DOHH2 (cell line): Measurements from ENCODE around the gene CALHM3.
"Not testable (repeated sequence)": the region's sequence is repeated elsewhere in the genome, so short reads cannot be mapped to it uniquely, and the experiment has no call there.

Experiments used
- H3F3A ChIP-seq: fragments of 200-600 bp; sonication (generic), shearing (Covaris generic); 2 replicates; pipeline ENCODE4 v1.6.0; 2016; ENCODE audit warnings: antibody characterized with exemption, mild to moderate bottlenecking; ENCODE audit not compliant: control insufficient read depth, insufficient read depth
- H3K27ac ChIP-seq: fragments of 200-600 bp; sonication (generic); 2 replicates; pipeline ENCODE4 v1.5.1; 2014; ENCODE audit warnings: low read depth, mild to moderate bottlenecking, low read length, moderate library complexity
- H3K27me3 ChIP-seq: fragments of 200-600 bp; sonication (generic); 2 replicates; pipeline ENCODE4 v1.6.1; 2014; ENCODE audit warnings: mild to moderate bottlenecking, low read length, mixed read lengths; ENCODE audit not compliant: control insufficient read depth
- H3K36me3 ChIP-seq: fragments of 200-600 bp; sonication (generic); 2 replicates; pipeline ENCODE4 v1.6.1; 2014; ENCODE audit warnings: mild to moderate bottlenecking, low read length, moderate library complexity, mixed read lengths; ENCODE audit not compliant: control insufficient read depth
- H3K4me1 ChIP-seq: fragments of 200-600 bp; sonication (generic); 2 replicates; pipeline ENCODE4 v1.6.1; 2014; ENCODE audit warnings: mild to moderate bottlenecking, low read length, mixed read lengths; ENCODE audit not compliant: control insufficient read depth
- H3K4me2 ChIP-seq: fragments of 200-600 bp; sonication (generic); 2 replicates; pipeline ENCODE4 v1.6.0; 2014; ENCODE audit warnings: mild to moderate bottlenecking, low read length, moderate library complexity
- H3K4me3 ChIP-seq: fragments of 200-600 bp; sonication (generic); 2 replicates; pipeline ENCODE4 v1.5.1; 2014; ENCODE audit warnings: mild to moderate bottlenecking, low read length, mixed read lengths
- H3K79me2 ChIP-seq: fragments of 200-600 bp; sonication (generic); 2 replicates; pipeline ENCODE4 v1.6.1; 2014; ENCODE audit warnings: mild to moderate bottlenecking, low read length, mixed read lengths; ENCODE audit not compliant: control insufficient read depth
- H3K9me2 ChIP-seq: fragments of 200-600 bp; sonication (generic); replicated peaks from 2 replicates; pipeline ENCODE4 v1.6.1; 2014; ENCODE audit warnings: mild to moderate bottlenecking, low read length, mixed read lengths; ENCODE audit not compliant: control insufficient read depth
- H3K9me3 ChIP-seq: fragments of 200-600 bp; sonication (generic); 2 replicates; pipeline ENCODE4 v1.6.1; 2014; ENCODE audit warnings: antibody characterized with exemption, low read length, mixed read lengths; ENCODE audit not compliant: control insufficient read depth, insufficient read depth
- H4K20me1 ChIP-seq: fragments of 200-600 bp; sonication (generic); 2 replicates; pipeline ENCODE4 v1.6.0; 2014; ENCODE audit warnings: low read depth, mild to moderate bottlenecking, antibody characterized with exemption, low read length, moderate library complexity; ENCODE audit not compliant: control insufficient read depth, insufficient read depth
- EZH2phosphoT487 ChIP-seq: fragments of 200-600 bp; sonication (generic); IDR thresholded peaks from 2 replicates; pipeline ENCODE4 v1.6.1; 2017; ENCODE audit warnings: borderline replicate concordance, mild to moderate bottlenecking, antibody characterized with exemption, low read length, moderate library complexity, mixed read lengths
- TF ChIP-seq, protein P1 (sequence below): fragments of 200-600 bp; sonication (generic); IDR thresholded peaks from one replicate; pipeline ENCODE4 v1.5.1; 2014; ENCODE audit warnings: antibody characterized with exemption, mild to moderate bottlenecking, low read depth, low read length; ENCODE audit not compliant: poor library complexity, severe bottlenecking

CALHM3 gene

DNA sequence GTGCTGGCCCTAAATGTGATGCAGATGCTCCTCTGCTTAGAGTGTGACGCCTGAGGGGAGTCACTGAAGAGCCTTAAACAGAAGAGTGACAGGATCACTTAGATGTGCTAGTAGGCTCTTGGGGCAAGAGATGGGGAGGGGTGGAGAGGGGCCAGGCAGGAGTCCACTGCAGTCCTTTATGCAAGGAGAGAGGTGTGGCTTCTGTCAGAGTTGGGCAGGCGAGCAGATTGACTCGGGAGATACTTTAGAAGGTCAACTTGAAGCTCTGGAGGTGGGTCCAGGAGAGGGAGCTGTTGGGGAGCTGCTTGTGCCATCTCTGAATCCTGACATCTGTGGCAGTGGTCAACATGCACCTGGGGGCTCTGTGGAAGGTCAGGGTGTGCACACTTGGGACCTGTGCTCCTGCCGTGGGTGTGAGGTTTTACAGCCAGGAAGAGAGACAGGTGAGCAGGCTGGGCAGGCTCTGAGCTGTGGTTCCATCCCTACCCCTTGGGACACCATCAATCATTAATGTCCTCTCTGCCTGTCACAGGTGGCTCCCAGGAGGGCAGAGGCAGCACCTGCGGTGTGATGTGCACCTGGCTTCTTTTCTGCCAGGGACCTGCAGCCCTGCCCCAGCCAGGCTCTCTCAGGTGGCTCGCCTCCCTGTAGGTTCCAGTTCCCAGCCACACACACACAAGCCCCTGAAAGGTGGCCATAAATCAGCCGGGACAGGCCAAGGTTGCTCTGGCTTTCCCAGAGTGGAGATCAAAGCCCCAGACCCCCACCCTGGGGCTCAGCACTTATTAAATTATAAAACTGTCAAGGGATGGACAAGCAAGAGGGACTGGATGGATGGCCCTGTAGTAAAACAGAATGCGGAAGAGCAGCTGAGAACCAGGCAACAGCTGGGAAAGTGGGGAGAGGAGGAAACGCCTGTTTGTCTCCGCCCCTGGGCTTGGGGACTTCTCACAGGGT, 28.5 kb upstream of the CALHM3 start:
- H3K9me2 ChIP-seq: no peaks in the 10 kb centered on the region
- TF ChIP-seq, protein P1, sequence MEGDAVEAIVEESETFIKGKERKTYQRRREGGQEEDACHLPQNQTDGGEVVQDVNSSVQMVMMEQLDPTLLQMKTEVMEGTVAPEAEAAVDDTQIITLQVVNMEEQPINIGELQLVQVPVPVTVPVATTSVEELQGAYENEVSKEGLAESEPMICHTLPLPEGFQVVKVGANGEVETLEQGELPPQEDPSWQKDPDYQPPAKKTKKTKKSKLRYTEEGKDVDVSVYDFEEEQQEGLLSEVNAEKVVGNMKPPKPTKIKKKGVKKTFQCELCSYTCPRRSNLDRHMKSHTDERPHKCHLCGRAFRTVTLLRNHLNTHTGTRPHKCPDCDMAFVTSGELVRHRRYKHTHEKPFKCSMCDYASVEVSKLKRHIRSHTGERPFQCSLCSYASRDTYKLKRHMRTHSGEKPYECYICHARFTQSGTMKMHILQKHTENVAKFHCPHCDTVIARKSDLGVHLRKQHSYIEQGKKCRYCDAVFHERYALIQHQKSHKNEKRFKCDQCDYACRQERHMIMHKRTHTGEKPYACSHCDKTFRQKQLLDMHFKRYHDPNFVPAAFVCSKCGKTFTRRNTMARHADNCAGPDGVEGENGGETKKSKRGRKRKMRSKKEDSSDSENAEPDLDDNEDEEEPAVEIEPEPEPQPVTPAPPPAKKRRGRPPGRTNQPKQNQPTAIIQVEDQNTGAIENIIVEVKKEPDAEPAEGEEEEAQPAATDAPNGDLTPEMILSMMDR: no peak
- no peak for TF ChIP-seq EZH2phosphoT487
- H3K27ac ChIP-seq: no peak overlapping the region
- H3F3A ChIP-seq: no peaks in the 10 kb centered on the region
- peaks cover 4% of the 10 kb centered on the region; the same call in 1 of the 2 replicates for H3K4me1 ChIP-seq
- H3K4me3 ChIP-seq: no peak overlapping the region
- H3K79me2 ChIP-seq: no peaks in the 10 kb centered on the region
- no peaks in the 10 kb centered on the region for H4K20me1 ChIP-seq
- H3K36me3 ChIP-seq: no peaks in the 10 kb centered on the region
- H3K9me3 ChIP-seq: no peaks in the 10 kb centered on the region
- H3K4me2 ChIP-seq: no peak overlapping the region
- H3K27me3 ChIP-seq: peaks cover 26% of the 10 kb centered on the region

DNA sequence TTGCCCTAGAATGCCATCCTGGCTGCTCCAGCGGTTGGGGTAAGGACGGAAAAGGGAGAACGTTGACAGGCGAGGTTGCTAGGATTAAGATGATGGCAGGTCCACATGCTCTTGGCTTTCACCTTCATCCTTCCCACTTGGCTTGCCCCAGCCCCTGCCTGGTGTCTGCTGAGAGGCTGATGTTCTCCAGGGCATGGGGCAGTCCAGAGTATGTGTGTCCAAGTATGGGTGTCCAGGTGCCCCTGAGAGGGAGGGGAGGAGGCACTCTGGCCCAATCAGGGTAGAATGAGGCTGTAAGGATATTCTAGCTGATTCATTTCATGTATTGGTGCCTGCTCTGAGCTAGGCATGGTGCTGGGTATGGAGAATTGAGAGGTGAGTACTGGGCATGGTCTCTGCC, 27.0 kb upstream of the CALHM3 start:
- H3K9me2 ChIP-seq: no peaks in the 10 kb centered on the region
- peaks cover 29% of the 10 kb centered on the region for H3K27me3 ChIP-seq
- H3K36me3 ChIP-seq: no peaks in the 10 kb centered on the region
- H3K9me3 ChIP-seq: no peaks in the 10 kb centered on the region
- TF ChIP-seq, protein P1: no peak
- TF ChIP-seq EZH2phosphoT487: no peak
- no peak overlapping the region for H3K4me2 ChIP-seq
- H4K20me1 ChIP-seq: no peaks in the 10 kb centered on the region
- no peaks in the 10 kb centered on the region for H3F3A ChIP-seq
- H3K4me1 ChIP-seq: peaks cover 4% of the 10 kb centered on the region; the same call in 1 of the 2 replicates
- no peaks in the 10 kb centered on the region for H3K79me2 ChIP-seq
- no peak overlapping the region for H3K4me3 ChIP-seq
- no peak overlapping the region for H3K27ac ChIP-seq

DNA sequence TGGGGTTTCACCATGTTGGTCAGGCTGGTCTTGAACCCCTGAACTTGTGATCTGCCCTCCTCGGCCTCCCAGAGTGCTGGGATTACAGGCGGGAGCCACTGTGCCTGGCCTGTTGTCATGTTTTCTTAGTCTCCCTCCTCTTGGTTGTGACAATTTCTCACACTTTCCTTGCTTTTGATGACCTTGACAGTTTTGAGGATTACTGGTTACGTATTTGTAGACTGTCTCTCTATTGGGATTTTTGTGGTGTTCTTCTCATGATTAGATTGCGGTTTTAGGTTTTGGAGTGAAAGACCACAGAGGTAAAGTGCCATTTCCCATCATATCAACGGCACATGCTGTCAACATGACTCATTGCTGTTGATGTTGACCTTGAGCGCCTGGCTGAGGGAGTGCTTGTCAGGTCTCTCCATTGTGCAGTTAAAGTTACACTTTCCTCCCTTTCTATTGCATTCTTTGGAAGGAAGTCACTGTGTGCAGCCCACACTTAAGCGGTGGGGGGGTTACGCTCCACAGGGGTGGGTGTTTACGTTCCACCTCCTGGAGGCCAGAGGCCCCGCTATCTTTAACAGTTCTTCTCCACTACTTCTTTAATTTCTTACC, 25.2 kb upstream of the CALHM3 start:
- H3K4me2 ChIP-seq: no peak overlapping the region
- peaks cover 44% of the 10 kb centered on the region for H3K27me3 ChIP-seq
- H3K79me2 ChIP-seq: no peaks in the 10 kb centered on the region
- no peak overlapping the region for H3K27ac ChIP-seq
- H3F3A ChIP-seq: no peaks in the 10 kb centered on the region
- H3K36me3 ChIP-seq: no peaks in the 10 kb centered on the region
- H3K4me3 ChIP-seq: no peak overlapping the region
- no peaks in the 10 kb centered on the region for H3K9me2 ChIP-seq
- TF ChIP-seq, protein P1: no peak
- TF ChIP-seq EZH2phosphoT487: no peak
- H3K4me1 ChIP-seq: peaks cover 4% of the 10 kb centered on the region; the same call in 1 of the 2 replicates
- no peaks in the 10 kb centered on the region for H3K9me3 ChIP-seq
- H4K20me1 ChIP-seq: no peaks in the 10 kb centered on the region

DNA sequence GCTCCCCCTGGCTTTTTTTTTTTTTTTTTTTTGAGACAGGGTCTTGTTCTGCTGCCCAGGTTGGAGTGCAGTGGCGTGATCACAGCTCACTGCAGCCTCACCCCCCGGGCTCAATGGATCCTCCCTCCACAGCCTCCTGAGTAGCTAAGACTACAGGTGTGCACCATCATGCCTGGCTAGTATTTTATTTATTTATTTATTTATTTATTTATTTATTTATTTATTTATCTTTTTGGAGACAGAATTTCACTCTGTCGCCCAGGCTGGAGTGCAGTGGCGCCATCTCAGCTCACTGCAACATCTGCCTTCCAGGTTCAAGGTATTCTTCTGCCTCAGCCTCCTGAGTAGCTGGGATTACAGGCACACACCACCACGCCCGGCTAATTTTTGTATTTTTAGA, 24.7 kb upstream of the CALHM3 start:
- not testable (repeated sequence) for H3K9me2 ChIP-seq, H3K9me3 ChIP-seq, H4K20me1 ChIP-seq, H3K27ac ChIP-seq, H3K4me1 ChIP-seq, H3K4me2 ChIP-seq, H3K4me3 ChIP-seq, H3K36me3 ChIP-seq, H3F3A ChIP-seq, H3K79me2 ChIP-seq
- peaks cover 45% of the 10 kb centered on the region for H3K27me3 ChIP-seq
